PC-9 (cell line): ENCODE results near the gene EPB41L4A.

Experiments used
- CTCF ChIP-seq: fragments of 200-600 bp; sonication (generic); conservative IDR thresholded peaks from 2 replicates; pipeline ENCODE4 v1.6.1; 2017; ENCODE audit warnings: mixed run types, antibody characterized with exemption, mild to moderate bottlenecking, moderate library complexity
- EZH2 ChIP-seq: fragments of 200-600 bp; sonication (generic); IDR thresholded peaks from 2 replicates; pipeline ENCODE4 v1.8.0; 2017; ENCODE audit warnings: antibody characterized with exemption, low read depth

- TF ChIP-seq CTCF (no peak), EZH2 (no peak)
Observed at GRCh38 chr5:112329419-112330090, 89.5 kb downstream of the EPB41L4A start.
